Activated naive CD8-positive, alpha-beta T cell treated with anti-CD3 and anti-CD28 coated beads, Interleukin-2, amount 10 ng/mL, durations not matched to agents 7 days and 5 days (primary cell): ENCODE measurements around the gene METAP2. TPM values are rescaled to one million over a fixed set of nuclear protein-coding genes. Genes with fewer than 3 reads are reported as not detected.
"Not testable (repeated sequence)": the region's sequence is repeated elsewhere in the genome, so short reads cannot be mapped to it uniquely, and the experiment has no call there.

Experiments used
- ATAC-seq: fragments of 150-1000 bp; cut with Tn5 transposase; one replicate; pipeline ENCODE4 v1.10.0; 2021; ENCODE audit warnings: low read depth, moderate library complexity
- POLR2A ChIA-PET: fragments of 350-600 bp; sonication (Branson Sonifier 250); formaldehyde crosslinking; loops from one replicate; lab custom pipeline; 2021; ENCODE audit warnings: antibody characterized with exemption; lab: Charles Lee
- DNase-seq: peaks from one replicate; pipeline ENCODE4 v3.0.0; 2021
- H3K27ac Mint-ChIP-seq: one replicate; pipeline ENCODE4 v1.8.0; 2022; ENCODE audit warnings: mild to moderate bottlenecking, mixed read lengths
- H3K27me3 Mint-ChIP-seq: one replicate; pipeline ENCODE4 v1.8.0; 2022; ENCODE audit warnings: mild to moderate bottlenecking, moderate library complexity, mixed read lengths
- H3K36me3 Mint-ChIP-seq: one replicate; pipeline ENCODE4 v1.8.0; 2021; ENCODE audit warnings: mild to moderate bottlenecking, mixed read lengths
- H3K4me1 Mint-ChIP-seq: one replicate; pipeline ENCODE4 v1.8.0; 2021; ENCODE audit warnings: mixed read lengths
- H3K4me3 Mint-ChIP-seq: one replicate; pipeline ENCODE4 v1.8.0; 2022; ENCODE audit warnings: mild to moderate bottlenecking, moderate library complexity, mixed read lengths
- H3K9me3 Mint-ChIP-seq: one replicate; pipeline ENCODE4 v1.8.0; 2021; ENCODE audit warnings: mixed read lengths
- total RNA-seq, 2 experiments: library from RNA; stranded (reverse); gene quantifications; one replicate each; pipeline ENCODE4 v1.2.3, GENCODE V29; 2021

METAP2 gene
- total RNA-seq, 2 experiments from 2014 or later: 64.3 to 71.2 TPM

GRCh38 chr12:95473231-95473883 lies 595 bp upstream of the METAP2 start:
- POLR2A ChIA-PET: interaction anchor here (0.5 to 2.0 kb wide), 13 partner anchors 9 to 1043 kb away, joined by 3 to 13 read pairs (median 4); partner anchors contain the start of genes CCDC38, FGD6, NR2C1 and VEZT
- Mint-ChIP-seq H3K27me3 (no peaks in the 10 kb centered on the region), H3K4me3 (peak overlapping the region; percentile 99), H3K4me1 (peaks cover 23% of the 10 kb centered on the region), H3K27ac (peak overlapping the region; percentile 99), H3K9me3 (no peaks in the 10 kb centered on the region), H3K36me3 (peaks cover 18% of the 10 kb centered on the region)
- ATAC-seq: peak; percentile 38
- DNase-seq: no peak

- Mint-ChIP-seq H3K9me3 (no peaks in the 10 kb centered on the region), H3K4me1 (peaks cover 30% of the 10 kb centered on the region), H3K27ac (peak overlapping the region; percentile 99), H3K36me3 (peaks cover 28% of the 10 kb centered on the region), H3K27me3 (no peaks in the 10 kb centered on the region), H3K4me3 (peak overlapping the region; percentile 99)
- no peak for ATAC-seq
- DNase-seq: no peak
- POLR2A ChIA-PET: interaction anchor here (0.7 to 2.0 kb wide), 4 partner anchors 12 to 468 kb away, joined by 3 to 12 read pairs (median 6); partner anchors contain the start of genes CCDC38 and NR2C1
Measured at GRCh38 chr12:95474660-95474958, 657 bp downstream of the METAP2 start.

GRCh38 chr12:95480230-95480629 lies 6.3 kb downstream of the METAP2 start:
- POLR2A ChIA-PET: no interaction called here
- peak overlapping the region; percentile 12 for H3K4me3 Mint-ChIP-seq
- H3K36me3 Mint-ChIP-seq: peaks cover 45% of the 10 kb centered on the region
- no peak for DNase-seq
- H3K4me1 Mint-ChIP-seq: peaks cover 41% of the 10 kb centered on the region
- no peak for ATAC-seq
- no peaks in the 10 kb centered on the region for H3K9me3 Mint-ChIP-seq
- peak overlapping the region; percentile 18 for H3K27ac Mint-ChIP-seq
- no peaks in the 10 kb centered on the region for H3K27me3 Mint-ChIP-seq

- Mint-ChIP-seq H3K27ac (peak overlapping the region; percentile 39), H3K9me3 (no peaks in the 10 kb centered on the region), H3K4me1 (peaks cover 33% of the 10 kb centered on the region), H3K27me3 (no peaks in the 10 kb centered on the region), H3K4me3 (peak overlapping the region; percentile 49), H3K36me3 (peaks cover 42% of the 10 kb centered on the region)
- POLR2A ChIA-PET: no interaction called here
- ATAC-seq: peak; percentile 30
- DNase-seq: no peak
Measured at GRCh38 chr12:95481072-95481471, 7.1 kb downstream of the METAP2 start.

- Mint-ChIP-seq H3K36me3 (peaks cover 45% of the 10 kb centered on the region), H3K27me3 (no peaks in the 10 kb centered on the region), H3K27ac (no peak overlapping the region), H3K4me1 (peaks cover 31% of the 10 kb centered on the region), H3K9me3 (no peaks in the 10 kb centered on the region), H3K4me3 (no peak overlapping the region)
- DNase-seq: no peak
- POLR2A ChIA-PET: no interaction called here
- ATAC-seq: no peak
Measured at GRCh38 chr12:95481888-95482287, 7.9 kb downstream of the METAP2 start.

GRCh38 chr12:95482564-95482963 lies 8.6 kb downstream of the METAP2 start:
- not testable (repeated sequence) for DNase-seq, H3K9me3 Mint-ChIP-seq, ATAC-seq, H3K4me3 Mint-ChIP-seq, H3K27ac Mint-ChIP-seq, H3K27me3 Mint-ChIP-seq
- POLR2A ChIA-PET: interaction anchor here (0.6 to 0.8 kb wide), 3 partner anchors 9 to 265 kb away, joined by 3 to 7 read pairs (median 3); partner anchors contain the start of gene VEZT
- H3K36me3 Mint-ChIP-seq: peaks cover 45% of the 10 kb centered on the region
- H3K4me1 Mint-ChIP-seq: peaks cover 31% of the 10 kb centered on the region

- POLR2A ChIA-PET: no interaction called here
- Mint-ChIP-seq H3K27ac (no peak overlapping the region), H3K4me3 (no peak overlapping the region), H3K9me3 (no peaks in the 10 kb centered on the region), H3K36me3 (peaks cover 31% of the 10 kb centered on the region), H3K27me3 (no peaks in the 10 kb centered on the region), H3K4me1 (peaks cover 18% of the 10 kb centered on the region)
- no peak for ATAC-seq
- DNase-seq: no peak
Measured at GRCh38 chr12:95484524-95484923, 10.6 kb downstream of the METAP2 start.

GRCh38 chr12:95487024-95487423 lies 13.1 kb downstream of the METAP2 start:
- H3K4me1 Mint-ChIP-seq: peaks cover 1% of the 10 kb centered on the region
- no peak overlapping the region for H3K27ac Mint-ChIP-seq
- DNase-seq: no peak
- no peak for ATAC-seq
- H3K4me3 Mint-ChIP-seq: no peak overlapping the region
- peaks cover 20% of the 10 kb centered on the region for H3K36me3 Mint-ChIP-seq
- H3K9me3 Mint-ChIP-seq: no peaks in the 10 kb centered on the region
- POLR2A ChIA-PET: interaction anchor here (0.8 kb wide), 1 partner anchor 12 kb away, joined by 3 read pairs; no protein-coding TSS in a partner anchor
- H3K27me3 Mint-ChIP-seq: no peaks in the 10 kb centered on the region

GRCh38 chr12:95492462-95492861 lies 18.5 kb downstream of the METAP2 start:
- H3K4me1 Mint-ChIP-seq: peaks cover 1% of the 10 kb centered on the region
- ATAC-seq (no peak), DNase-seq (no peak)
- H3K4me3 Mint-ChIP-seq: no peak overlapping the region
- peaks cover 26% of the 10 kb centered on the region for H3K36me3 Mint-ChIP-seq
- POLR2A ChIA-PET: no interaction called here
- H3K27ac Mint-ChIP-seq: no peak overlapping the region
- H3K9me3 Mint-ChIP-seq: no peaks in the 10 kb centered on the region
- H3K27me3 Mint-ChIP-seq: no peaks in the 10 kb centered on the region

GRCh38 chr12:95494888-95495287 lies 20.9 kb downstream of the METAP2 start:
- H3K9me3 Mint-ChIP-seq: no peaks in the 10 kb centered on the region
- no peaks in the 10 kb centered on the region for H3K27me3 Mint-ChIP-seq
- peaks cover 6% of the 10 kb centered on the region for H3K4me1 Mint-ChIP-seq
- H3K36me3 Mint-ChIP-seq: peaks cover 41% of the 10 kb centered on the region
- H3K27ac Mint-ChIP-seq: no peak overlapping the region
- H3K4me3 Mint-ChIP-seq: no peak overlapping the region
- ATAC-seq: no peak
- DNase-seq: no peak
- POLR2A ChIA-PET: no interaction called here

GRCh38 chr12:95495433-95495832 lies 21.5 kb downstream of the METAP2 start:
- H3K9me3 Mint-ChIP-seq: no peaks in the 10 kb centered on the region
- POLR2A ChIA-PET: no interaction called here
- H3K4me3 Mint-ChIP-seq: no peak overlapping the region
- peaks cover 46% of the 10 kb centered on the region for H3K36me3 Mint-ChIP-seq
- ATAC-seq (no peak), DNase-seq (no peak)
- no peaks in the 10 kb centered on the region for H3K27me3 Mint-ChIP-seq
- H3K4me1 Mint-ChIP-seq: peaks cover 6% of the 10 kb centered on the region
- no peak overlapping the region for H3K27ac Mint-ChIP-seq

GRCh38 chr12:95497031-95497430 lies 23.1 kb downstream of the METAP2 start:
- POLR2A ChIA-PET: no interaction called here
- no peak for ATAC-seq
- peaks cover 4% of the 10 kb centered on the region for H3K4me1 Mint-ChIP-seq

GRCh38 chr12:95498968-95499367 lies 25.0 kb downstream of the METAP2 start:
- no peaks in the 10 kb centered on the region for H3K27me3 Mint-ChIP-seq
- no peak for DNase-seq
- H3K9me3 Mint-ChIP-seq: no peaks in the 10 kb centered on the region
- POLR2A ChIA-PET: interaction anchor here (1.2 kb wide), 1 partner anchor 11 kb away, joined by 3 read pairs; no protein-coding TSS in a partner anchor
- H3K4me1 Mint-ChIP-seq: peaks cover 9% of the 10 kb centered on the region
- no peak overlapping the region for H3K4me3 Mint-ChIP-seq
- no peak for ATAC-seq
- no peak overlapping the region for H3K27ac Mint-ChIP-seq
- H3K36me3 Mint-ChIP-seq: peaks cover 56% of the 10 kb centered on the region

More at GRCh38 chr12:95497031-95497430, 23.1 kb downstream of the METAP2 start:
- Mint-ChIP-seq H3K36me3 (peaks cover 50% of the 10 kb centered on the region), H3K27me3 (no peaks in the 10 kb centered on the region), H3K4me3 (no peak overlapping the region), H3K9me3 (no peaks in the 10 kb centered on the region), H3K27ac (no peak overlapping the region)
- no peak for DNase-seq

- ATAC-seq: no peak
- no peak overlapping the region for H3K27ac Mint-ChIP-seq
- no peak overlapping the region for H3K4me3 Mint-ChIP-seq
Measured at GRCh38 chr12:95499772-95500171, 25.8 kb downstream of the METAP2 start.

More at GRCh38 chr12:95499772-95500171, 25.8 kb downstream of the METAP2 start:
- no peaks in the 10 kb centered on the region for H3K27me3 Mint-ChIP-seq
- no peak for DNase-seq
- peaks cover 9% of the 10 kb centered on the region for H3K4me1 Mint-ChIP-seq
- POLR2A ChIA-PET: interaction anchor here (1.2 kb wide), 1 partner anchor 12 kb away, joined by 3 read pairs; no protein-coding TSS in a partner anchor
- H3K9me3 Mint-ChIP-seq: no peaks in the 10 kb centered on the region
- peaks cover 55% of the 10 kb centered on the region for H3K36me3 Mint-ChIP-seq
